Peyer's patch (tissue), 4 donors: Measurements from ENCODE around the gene NFKBIE.

Experiments used
- POLR2A ChIP-seq, 2 donors: fragments of 450-650 bp; IDR thresholded peaks; one replicate each; pipeline ENCODE4 v1.5.1; 2017; ENCODE audit warnings: antibody characterized with exemption in 2 of 2, mild to moderate bottlenecking in 2 of 2, moderate library complexity in 2 of 2
- TF ChIP-seq, protein P1 (sequence below), 6 experiments: fragments of 450-650 bp in 4 of 6; fragments of 200-600 bp in 2 of 6; sonication (generic) in 1 of 6; IDR thresholded peaks; one replicate each; pipeline ENCODE4 v1.5.1; 2017 to 2019; ENCODE audit warnings: antibody characterized with exemption in 6 of 6, mild to moderate bottlenecking in 3 of 6, moderate library complexity in 1 of 6

DNA sequence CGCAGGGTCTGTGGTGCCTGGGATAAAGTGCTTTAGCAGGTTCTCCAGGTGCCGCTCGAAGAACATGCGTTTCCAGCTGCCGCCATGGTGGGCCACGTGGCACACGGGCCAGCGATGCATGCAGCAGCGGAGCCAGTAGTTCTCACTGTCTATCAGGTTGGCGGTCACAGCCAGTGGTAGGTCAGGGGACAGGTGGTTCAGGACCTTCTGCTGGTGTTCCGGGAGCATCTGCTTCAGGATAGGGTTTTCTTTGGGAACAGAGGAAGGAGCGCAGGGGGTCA lies 20.9 kb upstream of the NFKBIE start:
- TF ChIP-seq, protein P1, sequence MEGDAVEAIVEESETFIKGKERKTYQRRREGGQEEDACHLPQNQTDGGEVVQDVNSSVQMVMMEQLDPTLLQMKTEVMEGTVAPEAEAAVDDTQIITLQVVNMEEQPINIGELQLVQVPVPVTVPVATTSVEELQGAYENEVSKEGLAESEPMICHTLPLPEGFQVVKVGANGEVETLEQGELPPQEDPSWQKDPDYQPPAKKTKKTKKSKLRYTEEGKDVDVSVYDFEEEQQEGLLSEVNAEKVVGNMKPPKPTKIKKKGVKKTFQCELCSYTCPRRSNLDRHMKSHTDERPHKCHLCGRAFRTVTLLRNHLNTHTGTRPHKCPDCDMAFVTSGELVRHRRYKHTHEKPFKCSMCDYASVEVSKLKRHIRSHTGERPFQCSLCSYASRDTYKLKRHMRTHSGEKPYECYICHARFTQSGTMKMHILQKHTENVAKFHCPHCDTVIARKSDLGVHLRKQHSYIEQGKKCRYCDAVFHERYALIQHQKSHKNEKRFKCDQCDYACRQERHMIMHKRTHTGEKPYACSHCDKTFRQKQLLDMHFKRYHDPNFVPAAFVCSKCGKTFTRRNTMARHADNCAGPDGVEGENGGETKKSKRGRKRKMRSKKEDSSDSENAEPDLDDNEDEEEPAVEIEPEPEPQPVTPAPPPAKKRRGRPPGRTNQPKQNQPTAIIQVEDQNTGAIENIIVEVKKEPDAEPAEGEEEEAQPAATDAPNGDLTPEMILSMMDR (IDR thresholded peaks at IDR 0.05), result no peak
- no peak for TF ChIP-seq POLR2A (IDR thresholded peaks at IDR 0.05)
